ENCODE measurements around the gene TPRG1L. TPM values are rescaled to one million over a fixed set of nuclear protein-coding genes. Genes with fewer than 3 reads are reported as not detected.

The TPRG1L gene
- total RNA-seq, 2 donors from 2014 or later = 27.4 to 37.6 TPM

DNA sequence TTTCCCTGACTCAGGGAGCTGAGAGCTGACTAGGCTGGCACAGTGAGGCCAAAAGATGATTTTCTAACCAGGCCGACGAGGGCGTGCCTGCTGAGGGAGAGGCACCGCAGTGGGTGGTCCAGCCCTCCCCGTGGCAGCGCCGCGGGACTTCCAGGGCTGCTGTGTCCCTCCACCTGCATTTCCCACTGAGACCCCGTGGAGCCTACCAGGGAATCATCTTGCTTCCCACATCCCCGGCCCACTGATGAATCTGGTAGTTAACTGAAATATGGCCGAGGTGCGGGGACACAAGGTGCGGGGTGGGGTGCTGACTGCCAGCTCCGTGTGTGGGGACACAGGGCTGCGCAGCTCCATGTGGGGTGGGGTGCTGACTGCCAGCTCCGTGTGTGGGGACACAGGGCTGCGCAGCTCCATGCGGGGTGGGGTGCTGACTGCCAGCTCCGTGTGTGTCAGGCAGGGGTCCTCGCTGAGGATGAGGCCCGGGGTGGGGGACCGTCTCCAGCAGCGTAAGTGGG is 14.6 kb downstream of the TPRG1L start:
- H3K36me3 ChIP-seq = peaks cover 59% of the 10 kb centered on the region

DNA sequence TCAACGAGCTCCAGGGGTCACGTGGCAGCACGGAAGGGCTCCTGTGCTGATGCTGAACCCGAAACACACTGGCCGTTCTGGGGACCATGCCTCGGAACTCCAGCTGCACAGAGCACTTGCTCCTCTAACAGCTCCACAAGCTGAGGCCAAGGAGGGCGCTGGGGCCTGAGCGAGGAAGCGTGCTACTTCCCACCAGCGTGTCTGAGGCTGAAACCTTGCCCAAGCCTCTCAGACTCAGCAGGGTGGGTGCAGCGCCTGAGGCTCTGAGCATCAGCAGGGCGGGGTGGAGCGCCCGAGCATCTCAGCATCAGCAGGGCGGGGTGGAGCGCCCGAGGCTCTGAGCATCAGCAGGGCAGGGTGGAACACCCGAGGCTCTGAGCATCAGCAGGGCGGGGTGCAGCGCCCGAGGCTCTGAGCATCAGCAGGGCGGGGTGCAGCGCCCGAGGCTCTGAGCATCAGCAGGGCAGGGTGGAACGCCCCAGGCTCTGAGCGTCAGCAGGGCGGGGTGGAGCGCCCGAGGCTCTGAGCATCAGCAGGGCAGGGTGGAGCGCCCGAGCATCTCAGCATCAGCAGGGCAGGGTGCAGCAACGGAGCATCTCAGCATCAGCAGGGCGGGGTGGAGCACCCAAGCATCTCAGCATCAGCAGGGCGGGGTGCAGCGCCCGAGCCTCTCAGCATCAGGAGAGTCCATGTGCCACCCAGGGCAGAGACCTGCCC is 15.5 kb downstream of the TPRG1L start:
- ATAC-seq (ENCODE audit: insufficient number of reproducible peaks, low FRiP score, low read depth) (no peak), DNase-seq (ENCODE audit: low spot score) (no peak)
- Histone ChIP-seq H3K27ac (no peak overlapping the region), H3K36me3 (peaks cover 60% of the 10 kb centered on the region), H3K27me3 (replicated peaks; ENCODE audit: insufficient read depth) (no peaks in the 10 kb centered on the region), H3K4me3 (no peak overlapping the region), H3K9me3 (no peaks in the 10 kb centered on the region), H3K4me1 (ENCODE audit: control insufficient read depth in 1 of 2, low read depth in 2 of 2) (no peaks in the 10 kb centered on the region)
- TF ChIP-seq, protein P1, sequence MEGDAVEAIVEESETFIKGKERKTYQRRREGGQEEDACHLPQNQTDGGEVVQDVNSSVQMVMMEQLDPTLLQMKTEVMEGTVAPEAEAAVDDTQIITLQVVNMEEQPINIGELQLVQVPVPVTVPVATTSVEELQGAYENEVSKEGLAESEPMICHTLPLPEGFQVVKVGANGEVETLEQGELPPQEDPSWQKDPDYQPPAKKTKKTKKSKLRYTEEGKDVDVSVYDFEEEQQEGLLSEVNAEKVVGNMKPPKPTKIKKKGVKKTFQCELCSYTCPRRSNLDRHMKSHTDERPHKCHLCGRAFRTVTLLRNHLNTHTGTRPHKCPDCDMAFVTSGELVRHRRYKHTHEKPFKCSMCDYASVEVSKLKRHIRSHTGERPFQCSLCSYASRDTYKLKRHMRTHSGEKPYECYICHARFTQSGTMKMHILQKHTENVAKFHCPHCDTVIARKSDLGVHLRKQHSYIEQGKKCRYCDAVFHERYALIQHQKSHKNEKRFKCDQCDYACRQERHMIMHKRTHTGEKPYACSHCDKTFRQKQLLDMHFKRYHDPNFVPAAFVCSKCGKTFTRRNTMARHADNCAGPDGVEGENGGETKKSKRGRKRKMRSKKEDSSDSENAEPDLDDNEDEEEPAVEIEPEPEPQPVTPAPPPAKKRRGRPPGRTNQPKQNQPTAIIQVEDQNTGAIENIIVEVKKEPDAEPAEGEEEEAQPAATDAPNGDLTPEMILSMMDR (IDR thresholded peaks at IDR 0.05) = no peak

More for the DNA sequence above, 14.6 kb downstream of the TPRG1L start:
- no peaks in the 10 kb centered on the region for H3K9me3 ChIP-seq
- ATAC-seq (ENCODE audit: insufficient number of reproducible peaks, low FRiP score, low read depth) (no peak), DNase-seq (ENCODE audit: low spot score) (no peak)
- no peak overlapping the region for H3K27ac ChIP-seq
- H3K4me3 ChIP-seq = no peak overlapping the region
- no peaks in the 10 kb centered on the region for H3K4me1 ChIP-seq (ENCODE audit: control insufficient read depth in 1 of 2, low read depth in 2 of 2)
- H3K27me3 ChIP-seq (replicated peaks; ENCODE audit: insufficient read depth) = no peaks in the 10 kb centered on the region
- TF ChIP-seq, protein P1 (IDR thresholded peaks at IDR 0.05) = no peak

DNA sequence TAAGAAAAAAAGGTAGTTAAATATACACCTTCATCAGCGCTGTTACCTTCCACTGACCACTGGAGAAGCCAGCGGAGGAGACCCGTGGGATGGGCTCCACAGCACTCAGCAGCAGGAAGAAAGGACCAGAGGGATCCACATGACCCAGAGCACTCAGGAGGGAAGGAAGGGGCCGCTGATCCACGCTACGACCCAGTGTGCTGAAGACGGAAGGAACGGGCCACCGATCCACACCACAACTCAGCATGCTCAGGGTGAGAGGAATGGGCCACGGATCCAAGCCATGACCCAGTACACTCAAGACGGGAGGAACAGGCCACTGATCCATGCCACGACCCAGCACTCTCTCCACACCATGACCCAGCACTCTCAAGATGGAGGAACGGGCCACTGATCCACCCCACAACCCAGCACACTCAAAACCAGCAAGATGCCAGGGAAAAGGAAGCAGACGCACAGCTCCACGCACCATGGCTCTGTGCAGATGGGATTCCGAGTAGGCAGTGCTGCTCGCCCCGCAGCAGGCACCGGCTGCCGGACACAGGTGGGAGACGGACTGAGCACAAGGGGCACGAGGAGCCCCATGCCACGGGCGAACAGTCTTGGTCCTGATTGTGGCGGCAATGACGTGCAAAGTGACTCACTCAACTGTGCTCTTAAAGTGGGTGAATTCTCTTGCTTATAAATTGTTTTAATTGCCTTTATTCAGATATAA is 16.4 kb downstream of the TPRG1L start:
- TF ChIP-seq, protein P1 (IDR thresholded peaks at IDR 0.05) = no peak
- H3K27me3 ChIP-seq (replicated peaks; ENCODE audit: insufficient read depth) = no peaks in the 10 kb centered on the region
- H3K36me3 ChIP-seq = peaks cover 62% of the 10 kb centered on the region
- no peak overlapping the region for H3K4me3 ChIP-seq
- H3K4me1 ChIP-seq (ENCODE audit: control insufficient read depth in 1 of 2, low read depth in 2 of 2) = no peaks in the 10 kb centered on the region
- H3K27ac ChIP-seq = no peak overlapping the region
- H3K9me3 ChIP-seq = no peaks in the 10 kb centered on the region
- DNase-seq (ENCODE audit: low spot score) (no peak), ATAC-seq (ENCODE audit: insufficient number of reproducible peaks, low FRiP score, low read depth) (no peak)

DNA sequence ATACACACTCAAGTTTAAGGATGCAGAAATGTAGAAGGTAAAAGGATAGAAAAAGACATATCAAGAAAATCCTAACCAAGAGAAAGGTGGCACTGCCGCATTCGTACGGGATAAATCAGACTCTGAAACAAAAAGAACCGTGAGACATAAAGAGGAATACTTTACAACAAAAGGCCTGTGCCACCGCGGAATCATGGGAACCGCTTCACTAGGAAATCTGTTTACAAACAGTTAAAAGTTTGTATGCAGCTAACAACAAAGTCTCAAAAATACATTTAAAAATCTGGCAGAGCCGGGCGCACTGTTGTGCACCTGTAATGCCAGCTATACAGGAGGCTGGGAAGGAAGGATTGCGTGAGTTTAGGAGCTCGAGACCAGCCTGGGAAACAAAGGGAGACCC is 17.0 kb downstream of the TPRG1L start:
- Histone ChIP-seq H3K4me1 (ENCODE audit: control insufficient read depth in 1 of 2, low read depth in 2 of 2) (no peaks in the 10 kb centered on the region), H3K36me3 (peaks cover 62% of the 10 kb centered on the region), H3K27ac (no peak overlapping the region), H3K9me3 (no peaks in the 10 kb centered on the region), H3K27me3 (replicated peaks; ENCODE audit: insufficient read depth) (no peaks in the 10 kb centered on the region), H3K4me3 (no peak overlapping the region)
- ATAC-seq (ENCODE audit: insufficient number of reproducible peaks, low FRiP score, low read depth) = no peak
- no peak for DNase-seq (ENCODE audit: low spot score)
- TF ChIP-seq, protein P1 (IDR thresholded peaks at IDR 0.05) = no peak

DNA sequence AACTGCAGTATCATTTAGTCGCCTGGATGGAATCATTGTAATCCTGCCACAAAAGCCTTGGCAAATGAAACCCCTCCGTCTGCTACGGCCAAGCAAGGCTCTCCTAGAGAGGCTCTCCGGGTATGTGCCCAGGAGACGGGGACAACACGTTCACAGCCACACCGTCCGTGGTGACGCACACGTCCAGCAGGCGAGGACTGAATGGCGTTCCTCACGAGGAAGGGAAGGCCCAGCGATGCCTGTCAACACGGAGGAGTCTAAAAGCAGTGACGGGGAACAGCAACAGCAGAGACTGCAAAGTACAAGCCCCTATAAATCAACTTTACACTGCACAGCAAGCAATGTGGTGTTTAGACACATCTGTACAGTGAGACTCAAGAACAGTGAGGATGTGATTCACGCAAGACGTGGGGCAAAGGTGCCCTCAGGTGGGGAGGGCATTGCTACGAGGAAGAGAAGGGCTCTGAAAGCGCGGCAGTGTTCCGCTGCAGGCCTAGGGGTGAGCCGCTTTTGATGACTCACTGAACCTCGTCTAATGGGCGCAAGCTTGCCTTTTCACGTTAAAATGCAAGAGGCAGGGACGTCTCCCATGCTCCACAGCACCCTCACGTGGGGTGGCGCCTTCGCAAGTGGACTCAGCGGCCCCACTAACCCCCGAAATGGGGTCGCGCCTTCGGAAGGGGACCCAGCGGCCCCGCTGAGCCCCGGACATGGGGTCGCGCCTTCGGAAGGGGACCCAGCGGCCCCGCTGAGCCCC is 18.3 kb downstream of the TPRG1L start:
- ATAC-seq (ENCODE audit: insufficient number of reproducible peaks, low FRiP score, low read depth) (no peak), DNase-seq (ENCODE audit: low spot score) (no peak)
- TF ChIP-seq, protein P1 (IDR thresholded peaks at IDR 0.05) = no peak
- H3K4me1 ChIP-seq (ENCODE audit: control insufficient read depth in 1 of 2, low read depth in 2 of 2) = no peaks in the 10 kb centered on the region
- no peak overlapping the region for H3K27ac ChIP-seq
- H3K27me3 ChIP-seq (replicated peaks; ENCODE audit: insufficient read depth) = no peaks in the 10 kb centered on the region
- H3K9me3 ChIP-seq = no peaks in the 10 kb centered on the region
- H3K36me3 ChIP-seq = peaks cover 55% of the 10 kb centered on the region
- H3K4me3 ChIP-seq = no peak overlapping the region

Measured in thoracic aorta (tissue), 2 donors.